GM18505 (cell line): ENCODE results near the gene TDRD12.
"Not testable (repeated sequence)": the region's sequence is repeated elsewhere in the genome, so short reads cannot be mapped to it uniquely, and the experiment has no call there.

Experiments used
- ATAC-seq: cut with Tn5 transposase; IDR thresholded peaks from one replicate; pipeline ENCODE4 v1.9.1; 2021; ENCODE audit not compliant: unreplicated experiment
- POLR2A ChIP-seq: IDR thresholded peaks from 4 replicates; pipeline ENCODE4 v1.6.1; 2011; ENCODE audit warnings: borderline replicate concordance; ENCODE audit not compliant: insufficient read depth, insufficient read length; ENCODE audit errors: extremely low read depth

TDRD12 gene

DNA sequence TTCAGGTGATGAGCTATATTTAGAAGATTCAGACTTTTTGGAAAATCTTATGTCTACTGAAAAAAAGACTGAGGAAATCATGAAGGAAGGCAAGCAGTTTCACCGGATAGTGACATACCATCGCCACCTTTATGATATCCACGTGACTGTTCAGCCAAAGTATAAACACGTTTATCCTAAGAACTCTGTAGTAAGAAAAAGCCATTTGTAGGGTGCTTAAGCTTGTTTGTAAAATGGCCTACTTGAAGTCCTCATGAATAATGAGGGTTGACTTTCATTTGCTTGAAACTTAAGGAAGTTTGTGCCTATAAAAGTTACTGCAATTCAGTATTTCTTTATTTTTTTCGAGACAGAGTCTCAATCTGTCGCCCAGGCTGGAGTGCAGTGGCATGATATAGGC lies 7.8 kb upstream of the TDRD12 start:
- ATAC-seq, result no peak
- no peak for TF ChIP-seq POLR2A

GRCh38 chr19:32716203-32716602 lies 3.4 kb upstream of the TDRD12 start:
- ATAC-seq, result not testable (repeated sequence)

DNA sequence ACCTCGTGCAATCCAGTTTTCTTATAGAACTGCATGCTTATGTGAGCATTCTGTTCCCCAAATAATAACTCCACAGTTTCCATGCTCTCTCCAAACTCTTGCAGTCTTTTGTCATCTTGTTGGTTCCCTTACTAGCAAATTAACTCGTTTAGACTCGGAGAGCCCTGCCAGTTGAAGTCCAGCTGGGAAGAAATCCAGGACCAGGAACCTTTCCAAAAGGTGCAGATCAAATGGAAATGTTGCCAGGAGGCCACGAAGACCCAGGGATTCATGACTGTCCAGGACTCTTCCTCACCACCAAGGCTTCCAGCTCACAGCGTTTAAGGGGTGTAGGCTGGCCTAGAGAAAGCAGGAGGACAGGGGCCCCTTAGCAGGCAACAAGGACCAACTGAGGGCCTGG lies 2.1 kb upstream of the TDRD12 start:
- no peak for ATAC-seq
- no peak for TF ChIP-seq POLR2A

GRCh38 chr19:32718286-32718685 lies 1.3 kb upstream of the TDRD12 start:
- no peak for TF ChIP-seq POLR2A
- ATAC-seq, result no peak

GRCh38 chr19:32720216-32720935 lies 809 bp downstream of the TDRD12 start:
- no peak for ATAC-seq
- no peak for TF ChIP-seq POLR2A

DNA sequence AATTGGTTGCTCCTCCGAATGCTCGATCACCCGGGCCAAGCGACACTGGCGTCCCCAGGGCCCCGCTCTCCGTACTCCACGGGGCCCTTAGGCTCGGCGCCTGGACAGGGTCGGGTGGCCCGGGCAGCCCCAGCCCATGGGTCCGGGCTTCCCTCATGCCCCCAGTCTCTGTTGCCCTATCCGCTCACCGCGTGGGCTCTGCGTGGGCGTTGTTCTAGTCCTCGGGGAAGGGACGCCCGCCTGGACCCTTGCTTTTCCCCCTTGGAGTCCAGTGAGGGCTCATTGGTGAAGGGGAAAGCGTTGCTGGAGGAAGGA lies 1.3 kb downstream of the TDRD12 start:
- ATAC-seq, result no peak
- no peak for TF ChIP-seq POLR2A

- no peak for TF ChIP-seq POLR2A
- ATAC-seq, result no peak
Observed at GRCh38 chr19:32735936-32736335, 16.4 kb downstream of the TDRD12 start.

DNA sequence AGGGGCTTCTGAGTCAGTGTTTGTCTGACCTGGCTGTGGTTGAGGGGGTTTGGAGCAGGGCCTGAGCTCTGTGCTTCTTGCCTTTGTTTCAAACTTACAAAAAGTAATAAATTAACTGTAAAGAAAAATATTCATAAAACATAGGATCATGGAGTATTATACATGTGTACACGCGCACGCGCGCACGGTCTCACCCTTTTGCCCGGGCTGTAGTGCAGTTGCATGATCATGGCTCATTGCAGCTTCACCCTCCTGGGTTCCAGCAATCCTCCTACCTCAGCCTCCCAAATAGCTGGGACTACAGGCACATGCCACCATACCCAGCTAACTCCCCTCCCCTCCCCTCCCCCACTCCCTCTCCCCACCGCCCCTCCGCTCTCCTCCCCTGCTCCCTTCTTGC lies 23.5 kb downstream of the TDRD12 start:
- ATAC-seq, result no peak
- TF ChIP-seq POLR2A, result no peak

- no peak for TF ChIP-seq POLR2A
- ATAC-seq, result no peak
Observed at GRCh38 chr19:32743447-32743846, 23.9 kb downstream of the TDRD12 start.

GRCh38 chr19:32744555-32745325 lies 25.2 kb downstream of the TDRD12 start:
- ATAC-seq, result no peak
- no peak for TF ChIP-seq POLR2A

DNA sequence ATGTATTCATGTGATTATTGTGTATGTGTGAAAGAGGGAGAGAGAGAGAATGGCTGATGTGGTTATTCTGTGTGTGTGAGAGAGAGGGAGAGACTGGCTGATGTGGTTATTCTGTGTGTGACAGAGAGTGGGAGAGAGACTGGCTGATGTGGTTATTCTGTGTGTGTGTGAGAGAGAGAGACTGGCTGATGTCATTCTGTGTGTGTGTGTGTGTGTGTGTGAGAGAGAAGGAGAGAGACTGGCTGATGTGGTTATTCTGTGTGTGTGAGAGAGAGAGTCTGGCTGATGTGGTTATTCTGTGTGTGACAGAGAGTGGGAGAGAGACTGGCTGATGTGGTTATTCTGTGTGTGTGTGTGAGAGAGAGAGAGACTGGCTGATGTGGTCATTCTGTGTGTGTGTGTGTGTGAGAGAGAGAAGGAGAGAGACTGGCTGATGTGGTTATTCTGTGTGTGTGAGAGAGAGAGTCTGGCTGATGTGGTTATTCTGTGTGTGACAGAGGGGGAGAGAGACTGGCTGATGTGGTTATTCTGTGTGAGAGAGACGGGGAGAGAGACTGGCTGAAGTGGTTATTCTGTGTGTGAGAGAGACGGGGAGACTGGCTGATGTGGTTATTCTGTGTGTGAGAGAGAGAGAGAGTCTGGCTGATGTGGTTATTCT lies 26.2 kb downstream of the TDRD12 start:
- ATAC-seq, result not testable (repeated sequence)

- not testable (repeated sequence) for ATAC-seq
Observed at GRCh38 chr19:32746631-32747196, 27.1 kb downstream of the TDRD12 start.

DNA sequence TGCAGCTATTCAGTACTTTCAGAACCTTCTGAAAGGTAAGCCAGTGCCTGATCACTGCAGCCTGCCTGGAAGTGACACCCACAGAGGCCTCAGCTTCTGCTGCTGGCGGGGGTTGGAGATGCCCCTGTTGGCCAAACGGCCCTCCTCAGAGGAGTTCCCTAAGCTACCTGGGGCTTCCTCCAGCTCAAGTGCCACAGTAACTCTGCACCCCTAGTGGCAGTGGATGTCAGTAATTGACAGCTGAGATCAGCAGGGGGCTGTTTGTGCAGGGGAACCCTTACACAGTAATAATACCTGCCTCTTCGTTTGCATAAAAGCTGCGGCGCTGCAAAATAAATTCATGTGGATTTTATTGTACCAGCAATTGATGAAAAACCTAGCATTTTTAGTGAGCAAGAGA lies 28.9 kb downstream of the TDRD12 start:
- TF ChIP-seq POLR2A, result no peak
- ATAC-seq, result no peak

GRCh38 chr19:32748948-32749347 lies 29.4 kb downstream of the TDRD12 start:
- ATAC-seq, result no peak
- no peak for TF ChIP-seq POLR2A

- no peak for ATAC-seq
- TF ChIP-seq POLR2A, result no peak
Observed at GRCh38 chr19:32749361-32749760, 29.8 kb downstream of the TDRD12 start.
